ENCODE measurements around the gene TTLL10. TPM values are rescaled to one million over a fixed set of nuclear protein-coding genes. Genes with fewer than 3 reads are reported as not detected.

TTLL10 gene
- polyA plus RNA-seq, 2 of the 4 experiments (the other 2 are of a cell fraction): not detected

- TF ChIP-seq HMGXB4 (CRISPR knock-in tag; IDR thresholded peaks at IDR 0.05; ENCODE audit: borderline replicate concordance) (no peak), FOSL2 (IDR thresholded peaks at IDR 0.05) (no peak), FOSL2 (CRISPR knock-in tag; IDR thresholded peaks at IDR 0.05) (no peak), E2F6 (IDR thresholded peaks at IDR 0.05; ENCODE audit: borderline replicate concordance, low read depth) (no peak), BHLHE40 (IDR thresholded peaks at IDR 0.05; ENCODE audit: low read depth, low read length) (no peak), RFX5 (IDR thresholded peaks at IDR 0.05) (no peak), KDM5A (IDR thresholded peaks at IDR 0.05) (no peak), NR3C1 (IDR thresholded peaks at IDR 0.05) (no peak), ESRRA (IDR thresholded peaks at IDR 0.05; ENCODE audit: borderline replicate concordance, low read length) (no peak), CBX2 (IDR thresholded peaks at IDR 0.05; ENCODE audit: borderline replicate concordance, low read depth) (no peak), FOXS1 (CRISPR knock-in tag; IDR thresholded peaks at IDR 0.05) (no peak), HOXB13 (CRISPR knock-in tag; IDR thresholded peaks at IDR 0.05; ENCODE audit: low read depth) (no peak), JUN (IDR thresholded peaks at IDR 0.05) (no peak), CBX8 (IDR thresholded peaks at IDR 0.05) (no peak), FOSB (CRISPR knock-in tag; IDR thresholded peaks at IDR 0.05) (no peak), PBX3 (IDR thresholded peaks at IDR 0.05) (no peak)
- DNase-seq (ENCODE audit: low read depth in 1 of 2, low spot score in 1 of 2): no peak
- no peak for ATAC-seq
- H3K4me2 ChIP-seq: no peak overlapping the region
- no peak overlapping the region for H3K4me3 ChIP-seq
- CTCF ChIA-PET: interaction anchor here (2.2 kb wide), 1 partner anchor 166 kb away, joined by 11 read pairs; no protein-coding TSS in a partner anchor
- H3K4me1 ChIP-seq: peaks cover 4% of the 10 kb centered on the region; the same call in 1 of the 3 replicates
- no peak overlapping the region for H3K27ac ChIP-seq
- POLR2A ChIA-PET: no interaction called here
- no peaks in the 10 kb centered on the region for H3K9me3 ChIP-seq
- WGBS (ENCODE audit: missing lambda C conversion rate): 90% methylated on average over 16 of the region's 18 CpGs
- FAIRE-seq: no peak
These were observed 47.7 kb upstream of the TTLL10 start for GRCh38 chr1:1125945-1126344.

- TF ChIP-seq KDM1A (IDR thresholded peaks at IDR 0.05; ENCODE audit: low read depth) (no peak), RAD21 (conservative IDR thresholded peaks at IDR 0.05 in 1 of 2, IDR thresholded peaks at IDR 0.05 in 1 of 2) (no peak), TFCP2L1 (CRISPR knock-in tag; IDR thresholded peaks at IDR 0.05) (no peak), PHF8 (IDR thresholded peaks at IDR 0.05; ENCODE audit: borderline replicate concordance, low read depth) (no peak)
- no peak overlapping the region for H3K4me3 ChIP-seq
- 80% methylated on average over 2 of the region's 45 CpGs for WGBS (ENCODE audit: missing lambda C conversion rate)
- DNase-seq (ENCODE audit: low read depth in 1 of 2, low spot score in 1 of 2) (no peak), ATAC-seq (no peak), FAIRE-seq (no peak)
- H3K27ac ChIP-seq: no peak overlapping the region
- no peaks in the 10 kb centered on the region for H3K9me3 ChIP-seq
- ChIA-PET POLR2A (no interaction called here), CTCF (interaction anchor here (0.6 to 3.2 kb wide), 2 partner anchors 7 to 164 kb away, joined by 3 to 9 read pairs; no protein-coding TSS in a partner anchor)
- no peak overlapping the region for H3K4me2 ChIP-seq
- H3K4me1 ChIP-seq: no peaks in the 10 kb centered on the region
These were observed 45.9 kb upstream of the TTLL10 start for GRCh38 chr1:1127551-1128451.
